Duodenal mucosa (tissue), 2 donors: ENCODE data around the gene CALML6.

Source experiments
- H3K27ac ChIP-seq: one replicate; pipeline ENCODE4 v1.7.0; 2013; ENCODE audit warnings: low read depth, low read length
- H3K27me3 ChIP-seq, 2 donors: one replicate each; pipeline ENCODE4 v1.7.0; 2013; ENCODE audit warnings: low read length in 2 of 2, control low read depth in 1 of 2; ENCODE audit not compliant: insufficient read depth in 2 of 2, control insufficient read depth in 1 of 2
- H3K36me3 ChIP-seq, 2 donors: one replicate each; pipeline ENCODE4 v1.7.0; 2013; ENCODE audit warnings: low read length in 2 of 2, control low read depth in 1 of 2; ENCODE audit not compliant: insufficient read depth in 2 of 2, control insufficient read depth in 1 of 2
- H3K4me1 ChIP-seq, 2 donors: one replicate each; pipeline ENCODE4 v1.7.0; 2013; ENCODE audit warnings: low read length in 2 of 2, control low read depth in 1 of 2; ENCODE audit not compliant: insufficient read depth in 2 of 2, control insufficient read depth in 1 of 2
- H3K4me3 ChIP-seq, 2 donors: one replicate each; pipeline ENCODE4 v1.7.0; 2013; ENCODE audit warnings: low read length in 2 of 2, low read depth in 1 of 2
- H3K9ac ChIP-seq, 2 donors: one replicate each; pipeline ENCODE4 v1.7.0; 2013; ENCODE audit warnings: low read length in 2 of 2, low read depth in 1 of 2
- H3K9me3 ChIP-seq, 2 donors: one replicate each; pipeline ENCODE4 v1.7.0; 2013; ENCODE audit warnings: low read length in 2 of 2, control low read depth in 1 of 2; ENCODE audit not compliant: control insufficient read depth in 1 of 2

CALML6 gene

GRCh38 chr1:1891349-1892078 is 23.5 kb upstream of the CALML6 start:
- H3K4me1 ChIP-seq: peaks cover 50 to 54% of the 10 kb centered on the region in 2 donors
- H3K36me3 ChIP-seq: no peaks in the 10 kb centered on the region
- H3K9ac ChIP-seq: peak overlapping the region; percentile 81 to 91

GRCh38 chr1:1892079-1892762 is 22.8 kb upstream of the CALML6 start:
- Histone ChIP-seq H3K9me3 (no peaks in the 10 kb centered on the region), H3K9ac (peak overlapping the region; percentile 81 to 91), H3K4me1 (peaks cover 50 to 54% of the 10 kb centered on the region in 2 donors), H3K4me3 (peak overlapping the region; percentile 76 to 83), H3K27me3 (no peaks in the 10 kb centered on the region), H3K36me3 (no peaks in the 10 kb centered on the region), H3K27ac (peak overlapping the region; percentile 92)

More at GRCh38 chr1:1891349-1892078, 23.5 kb upstream of the CALML6 start:
- Histone ChIP-seq H3K27ac (peak overlapping the region; percentile 92), H3K27me3 (no peaks in the 10 kb centered on the region), H3K4me3 (peak overlapping the region; percentile 76 to 83), H3K9me3 (no peaks in the 10 kb centered on the region)

GRCh38 chr1:1892763-1893120 is 22.3 kb upstream of the CALML6 start:
- Histone ChIP-seq H3K9me3 (no peaks in the 10 kb centered on the region), H3K27me3 (no peaks in the 10 kb centered on the region), H3K4me1 (peaks cover 50 to 55% of the 10 kb centered on the region in 2 donors), H3K9ac (peak overlapping the region; percentile 81 to 91), H3K4me3 (peak overlapping the region; percentile 76 to 83), H3K36me3 (no peaks in the 10 kb centered on the region), H3K27ac (no peak overlapping the region)

- Histone ChIP-seq H3K4me3 (peak overlapping the region; percentile 28 to 29), H3K36me3 (no peaks in the 10 kb centered on the region), H3K27ac (peak overlapping the region; percentile 79), H3K9ac (peak overlapping the region; percentile 60 to 69), H3K27me3 (no peaks in the 10 kb centered on the region), H3K4me1 (peaks cover 53 to 55% of the 10 kb centered on the region in 2 donors), H3K9me3 (no peaks in the 10 kb centered on the region)
These were observed 21.6 kb upstream of the CALML6 start for GRCh38 chr1:1893291-1893985.

GRCh38 chr1:1893997-1894353 is 21.1 kb upstream of the CALML6 start:
- Histone ChIP-seq H3K4me1 (peaks cover 48 to 50% of the 10 kb centered on the region in 2 donors), H3K27me3 (no peaks in the 10 kb centered on the region), H3K9me3 (no peaks in the 10 kb centered on the region), H3K9ac (peak overlapping the region; percentile 60 to 69), H3K36me3 (no peaks in the 10 kb centered on the region), H3K4me3 (peak overlapping the region; percentile 28 to 29), H3K27ac (peak overlapping the region; percentile 79)

- peak overlapping the region; percentile 60 for H3K9ac ChIP-seq
- H3K9me3 ChIP-seq: no peaks in the 10 kb centered on the region
- peak overlapping the region; percentile 68 for H3K27ac ChIP-seq
- no peaks in the 10 kb centered on the region for H3K27me3 ChIP-seq
- peak overlapping the region in 1 of 2 donors; percentile 28 for H3K4me3 ChIP-seq
- no peaks in the 10 kb centered on the region for H3K36me3 ChIP-seq
- peaks cover 43 to 49% of the 10 kb centered on the region in 2 donors for H3K4me1 ChIP-seq
These were observed 20.6 kb upstream of the CALML6 start for GRCh38 chr1:1894354-1895059.

- peak overlapping the region; percentile 60 for H3K9ac ChIP-seq
- no peaks in the 10 kb centered on the region for H3K36me3 ChIP-seq
- peak overlapping the region in 1 of 2 donors; percentile 18 for H3K4me3 ChIP-seq
- H3K9me3 ChIP-seq: no peaks in the 10 kb centered on the region
- H3K4me1 ChIP-seq: peaks cover 43 to 49% of the 10 kb centered on the region in 2 donors
- H3K27me3 ChIP-seq: no peaks in the 10 kb centered on the region
- H3K27ac ChIP-seq: peak overlapping the region; percentile 68
These were observed 20.0 kb upstream of the CALML6 start for GRCh38 chr1:1895060-1895418.

- Histone ChIP-seq H3K9ac (peak overlapping the region; percentile 60), H3K27me3 (no peaks in the 10 kb centered on the region), H3K27ac (peak overlapping the region; percentile 68), H3K4me3 (peak overlapping the region in 1 of 2 donors; percentile 18), H3K9me3 (no peaks in the 10 kb centered on the region), H3K4me1 (peaks cover 43 to 49% of the 10 kb centered on the region in 2 donors), H3K36me3 (no peaks in the 10 kb centered on the region)
These were observed 19.4 kb upstream of the CALML6 start for GRCh38 chr1:1895456-1896336.

GRCh38 chr1:1898246-1898933 is 16.7 kb upstream of the CALML6 start:
- no peaks in the 10 kb centered on the region for H3K9me3 ChIP-seq
- H3K9ac ChIP-seq: no peak overlapping the region
- H3K27me3 ChIP-seq: no peaks in the 10 kb centered on the region
- peaks cover 32 to 35% of the 10 kb centered on the region in 2 donors for H3K4me1 ChIP-seq
- H3K36me3 ChIP-seq: no peaks in the 10 kb centered on the region
- H3K4me3 ChIP-seq: peak overlapping the region in 1 of 2 donors; percentile 3
- no peak overlapping the region for H3K27ac ChIP-seq
